Hematopoietic multipotent progenitor cell treated with erythropoietin and hydrocortisone succinate and interleukin-3 and kit ligand, for 8 days (in vitro differentiated cells): ENCODE measurements around the gene MOSPD3.

Experiments used
- DNase-seq: peaks from one replicate; pipeline ENCODE4 v3.0.0-alpha.2; 2015

MOSPD3 gene

GRCh38 chr7:100626530-100627237, 14.3 kb downstream of the MOSPD3 start:
- peak; percentile 87 for DNase-seq

- DNase-seq = no peak
Observed at GRCh38 chr7:100627238-100627549, 14.9 kb downstream of the MOSPD3 start.

- DNase-seq = peak; percentile 73
Observed at GRCh38 chr7:100629117-100629716, 16.9 kb downstream of the MOSPD3 start.

GRCh38 chr7:100630066-100630465, 17.7 kb downstream of the MOSPD3 start:
- no peak for DNase-seq

GRCh38 chr7:100632951-100633717, 20.8 kb downstream of the MOSPD3 start:
- DNase-seq = peak; percentile 67

- peak; percentile 71 for DNase-seq
Observed at GRCh38 chr7:100639995-100640516, 27.7 kb downstream of the MOSPD3 start.

GRCh38 chr7:100640517-100641440, 28.4 kb downstream of the MOSPD3 start:
- peak; percentile 87 for DNase-seq

- peak; percentile 100 for DNase-seq
Observed at GRCh38 chr7:100641463-100641859, 29.1 kb downstream of the MOSPD3 start, which contains the start of gene TFR2. Gene TFR2, minus strand, starts transcription at chr7:100641552. Its CDS starts 43 bp downstream, at chr7:100641509.

- peak; percentile 67 for DNase-seq
Observed at GRCh38 chr7:100641860-100642533, 29.7 kb downstream of the MOSPD3 start.

GRCh38 chr7:100642534-100642907, 30.2 kb downstream of the MOSPD3 start:
- DNase-seq = peak; percentile 90

- no peak for DNase-seq
Observed at GRCh38 chr7:100649826-100650565, 37.7 kb downstream of the MOSPD3 start.

GRCh38 chr7:100654908-100655831, 42.8 kb downstream of the MOSPD3 start:
- DNase-seq = no peak

- DNase-seq = peak; percentile 78
Observed at GRCh38 chr7:100655908-100656674, 43.8 kb downstream of the MOSPD3 start, which contains the start of gene ACTL6B. Gene ACTL6B, minus strand, starts transcription at chr7:100656448. Its CDS starts 94 bp downstream, at chr7:100656354.

- peak; percentile 69 for DNase-seq
Observed at GRCh38 chr7:100662194-100662776, 49.9 kb downstream of the MOSPD3 start.
